MCF 10A (cell line): ENCODE data around the gene UNC13B. TPM values are rescaled to one million over a fixed set of nuclear protein-coding genes. Genes with fewer than 3 reads are reported as not detected.

ENCODE experiments used
- BruUV-seq: library from RNA; stranded (reverse); fragments of 400-500 nt; replicated peaks from 2 replicates; lab custom pipeline; 2021; lab: Mats Ljungman, UMichigan
- CTCF ChIA-PET: fragments of 300-600 bp; sonication (Branson Sonifier 250); formaldehyde crosslinking; extraction: SDS; loops from one replicate; lab custom pipeline; 2021; ENCODE audit warnings: antibody characterized with exemption, inconsistent platforms; lab: Yijun Ruan, JAX
- POLR2A ChIA-PET: fragments of 300-600, 350-650 bp; sonication (Branson Sonifier 250); formaldehyde crosslinking; extraction: SDS; loops from one replicate; lab custom pipeline; 2020; ENCODE audit warnings: antibody characterized with exemption, inconsistent platforms; lab: Yijun Ruan, JAX
- DNase-seq: peaks from one replicate; pipeline ENCODE4 v3.0.0-alpha.2; 2018; ENCODE audit not compliant: unreplicated experiment
- H3K27ac Mint-ChIP-seq: one replicate; pipeline ENCODE4 v1.8.0; 2022; ENCODE audit warnings: mild to moderate bottlenecking, low read depth, mixed read lengths; ENCODE audit not compliant: unreplicated experiment
- H3K27me3 Mint-ChIP-seq: one replicate; pipeline ENCODE4 v1.8.0; 2022; ENCODE audit warnings: mixed read lengths; ENCODE audit not compliant: insufficient read depth, unreplicated experiment
- H3K36me3 Mint-ChIP-seq: one replicate; pipeline ENCODE4 v1.8.0; 2022; ENCODE audit warnings: mild to moderate bottlenecking, moderate library complexity, mixed read lengths; ENCODE audit not compliant: insufficient read depth, unreplicated experiment
- H3K4me1 Mint-ChIP-seq: one replicate; pipeline ENCODE4 v1.8.0; 2022; ENCODE audit warnings: mixed read lengths; ENCODE audit not compliant: insufficient read depth, unreplicated experiment
- H3K4me3 Mint-ChIP-seq: one replicate; pipeline ENCODE4 v1.8.0; 2022; ENCODE audit warnings: mild to moderate bottlenecking, moderate library complexity, mixed read lengths; ENCODE audit not compliant: unreplicated experiment
- H3K9me3 Mint-ChIP-seq: one replicate; pipeline ENCODE4 v1.8.0; 2022; ENCODE audit warnings: mixed read lengths; ENCODE audit not compliant: unreplicated experiment
- CTCF ChIP-seq: fragments of 200-600 bp; IDR thresholded peaks from one replicate; pipeline ENCODE4 v1.8.0; 2022; ENCODE audit warnings: antibody characterized with exemption, mild to moderate bottlenecking; ENCODE audit not compliant: unreplicated experiment
- intact Hi-C: fragments of 100-400 bp; cut with micrococcal nuclease; formaldehyde crosslinking; loops from 2 replicates; pipeline ENCODE4 v1.14.1; 2022
- total RNA-seq: library from RNA; stranded (reverse); gene quantifications from 2 replicates; pipeline ENCODE4 v1.2.3, GENCODE V29; 2022

The UNC13B gene
- total RNA-seq, 1 experiment from 2014 or later = 22.9 TPM

- H3K4me1 Mint-ChIP-seq = no peaks in the 10 kb centered on the region
- no peaks in the 10 kb centered on the region for H3K36me3 Mint-ChIP-seq
- intact Hi-C loops = no loop called here
- H3K9me3 Mint-ChIP-seq = peaks cover 20% of the 10 kb centered on the region
- DNase-seq = no peak
- no peak for TF ChIP-seq CTCF
- H3K27ac Mint-ChIP-seq = no peak overlapping the region
- no peaks in the 10 kb centered on the region for H3K27me3 Mint-ChIP-seq
- no peak overlapping the region for H3K4me3 Mint-ChIP-seq
- BruUV-seq = no TSS peak
- CTCF ChIA-PET = interaction anchor here (0.6 to 1.1 kb wide), 2 partner anchors 31 to 331 kb away, joined by 3 read pairs; no protein-coding TSS in a partner anchor
- POLR2A ChIA-PET = no interaction called here
Measured at GRCh38 chr9:35193762-35194161, 32.0 kb downstream of the UNC13B start.

GRCh38 chr9:35195683-35196082 is 33.9 kb downstream of the UNC13B start:
- no peak overlapping the region for H3K27ac Mint-ChIP-seq
- no peaks in the 10 kb centered on the region for H3K4me1 Mint-ChIP-seq
- intact Hi-C loops = no loop called here
- DNase-seq = no peak
- no peak for TF ChIP-seq CTCF
- POLR2A ChIA-PET = no interaction called here
- H3K27me3 Mint-ChIP-seq = no peaks in the 10 kb centered on the region
- no peaks in the 10 kb centered on the region for H3K36me3 Mint-ChIP-seq
- CTCF ChIA-PET = no interaction called here
- BruUV-seq = no TSS peak
- H3K9me3 Mint-ChIP-seq = peaks cover 20% of the 10 kb centered on the region
- no peak overlapping the region for H3K4me3 Mint-ChIP-seq

GRCh38 chr9:35198191-35198590 is 36.4 kb downstream of the UNC13B start:
- intact Hi-C loops = no loop called here
- no peak for DNase-seq
- Mint-ChIP-seq H3K4me1 (no peaks in the 10 kb centered on the region), H3K27ac (no peak overlapping the region), H3K9me3 (peaks cover 19% of the 10 kb centered on the region), H3K27me3 (no peaks in the 10 kb centered on the region), H3K4me3 (no peak overlapping the region), H3K36me3 (no peaks in the 10 kb centered on the region)
- CTCF ChIA-PET = no interaction called here
- BruUV-seq = no TSS peak
- POLR2A ChIA-PET = no interaction called here
- no peak for TF ChIP-seq CTCF

GRCh38 chr9:35203528-35203927 is 41.7 kb downstream of the UNC13B start:
- ChIA-PET POLR2A (no interaction called here), CTCF (no interaction called here)
- no peak for TF ChIP-seq CTCF
- H3K9me3 Mint-ChIP-seq = peaks cover 28% of the 10 kb centered on the region
- no peaks in the 10 kb centered on the region for H3K36me3 Mint-ChIP-seq
- no peaks in the 10 kb centered on the region for H3K4me1 Mint-ChIP-seq
- intact Hi-C loops = no loop called here
- DNase-seq = no peak
- no peak overlapping the region for H3K27ac Mint-ChIP-seq
- no TSS peak for BruUV-seq
- H3K4me3 Mint-ChIP-seq = no peak overlapping the region
- no peaks in the 10 kb centered on the region for H3K27me3 Mint-ChIP-seq
